Measurements from ENCODE around the gene SEMA4F. TPM values are rescaled to one million over a fixed set of nuclear protein-coding genes. Genes with fewer than 3 reads are reported as not detected.

Gene SEMA4F
- total RNA-seq, 1 experiment from 2014 or later = 7.6 TPM

- Mint-ChIP-seq H3K27ac (ENCODE audit: unreplicated experiment) (no peak overlapping the region), H3K27me3 (ENCODE audit: insufficient read depth, unreplicated experiment) (peaks cover 9% of the 10 kb centered on the region), H3K4me3 (ENCODE audit: unreplicated experiment) (no peak overlapping the region), H3K4me1 (ENCODE audit: low read depth, unreplicated experiment) (no peaks in the 10 kb centered on the region), H3K9me3 (ENCODE audit: unreplicated experiment) (no peaks in the 10 kb centered on the region), H3K36me3 (ENCODE audit: insufficient read depth, unreplicated experiment) (no peaks in the 10 kb centered on the region)
- H3K27me3 ChIP-seq (replicated peaks; ENCODE audit: control insufficient read depth, insufficient read depth, low read length) = no peaks in the 10 kb centered on the region
- intact Hi-C loops (cut with micrococcal nuclease; ENCODE audit: unreplicated experiment) = no loop called here
- no peaks in the 10 kb centered on the region for H3K9me3 ChIP-seq
- H3K4me3 ChIP-seq (ENCODE audit: low read depth, low read length) = no peak overlapping the region
- no peak for DNase-seq
- CTCF ChIA-PET = no interaction called here
- no peak for TF ChIP-seq CTCF (IDR thresholded peaks at IDR 0.05; ENCODE audit: insufficient read depth in 1 of 2, low read depth in 1 of 2, low read length in 1 of 2, severe bottlenecking in 1 of 2, unreplicated experiment in 1 of 2)
- H3K36me3 ChIP-seq (ENCODE audit: control insufficient read depth, insufficient read depth, low read length) = no peaks in the 10 kb centered on the region
- no peaks in the 10 kb centered on the region for H3K4me1 ChIP-seq
- no TSS peak for BruUV-seq (replicated peaks)
- POLR2A ChIA-PET = no interaction called here
Observed at GRCh38 chr2:74708883-74709282, 54.8 kb downstream of the SEMA4F start.

GRCh38 chr2:74712223-74713053, 58.4 kb downstream of the SEMA4F start:
- DNase-seq = no peak
- intact Hi-C loops (cut with micrococcal nuclease; ENCODE audit: unreplicated experiment) = no loop called here
- no peak overlapping the region for H3K4me3 Mint-ChIP-seq (ENCODE audit: unreplicated experiment)
- peaks cover 5% of the 10 kb centered on the region for H3K27me3 Mint-ChIP-seq (ENCODE audit: insufficient read depth, unreplicated experiment)
- no peaks in the 10 kb centered on the region for H3K4me1 Mint-ChIP-seq (ENCODE audit: low read depth, unreplicated experiment)
- POLR2A ChIA-PET = no interaction called here
- CTCF ChIA-PET = interaction anchor here (3.8 kb wide), 1 partner anchor 164 kb away, joined by 22 read pairs; no protein-coding TSS in a partner anchor
- H3K4me3 ChIP-seq (ENCODE audit: low read depth, low read length) = no peak overlapping the region
- no peaks in the 10 kb centered on the region for H3K4me1 ChIP-seq
- BruUV-seq (replicated peaks) = no TSS peak
- no peaks in the 10 kb centered on the region for H3K36me3 ChIP-seq (ENCODE audit: control insufficient read depth, insufficient read depth, low read length)
- no peaks in the 10 kb centered on the region for H3K27me3 ChIP-seq (replicated peaks; ENCODE audit: control insufficient read depth, insufficient read depth, low read length)
- H3K9me3 Mint-ChIP-seq (ENCODE audit: unreplicated experiment) = no peaks in the 10 kb centered on the region
- no peak for TF ChIP-seq CTCF (IDR thresholded peaks at IDR 0.05; ENCODE audit: insufficient read depth in 1 of 2, low read depth in 1 of 2, low read length in 1 of 2, severe bottlenecking in 1 of 2, unreplicated experiment in 1 of 2)
- no peaks in the 10 kb centered on the region for H3K36me3 Mint-ChIP-seq (ENCODE audit: insufficient read depth, unreplicated experiment)
- H3K27ac Mint-ChIP-seq (ENCODE audit: unreplicated experiment) = no peak overlapping the region
- no peaks in the 10 kb centered on the region for H3K9me3 ChIP-seq

- H3K27me3 ChIP-seq (replicated peaks; ENCODE audit: control insufficient read depth, insufficient read depth, low read length) = no peaks in the 10 kb centered on the region; the same call in 1 of the 2 replicates
- H3K36me3 ChIP-seq (ENCODE audit: control insufficient read depth, insufficient read depth, low read length) = no peaks in the 10 kb centered on the region
- Mint-ChIP-seq H3K36me3 (ENCODE audit: insufficient read depth, unreplicated experiment) (no peaks in the 10 kb centered on the region), H3K9me3 (ENCODE audit: unreplicated experiment) (no peaks in the 10 kb centered on the region), H3K4me3 (ENCODE audit: unreplicated experiment) (peak overlapping the region; percentile 86), H3K27me3 (ENCODE audit: insufficient read depth, unreplicated experiment) (peaks cover 5% of the 10 kb centered on the region), H3K4me1 (ENCODE audit: low read depth, unreplicated experiment) (no peaks in the 10 kb centered on the region), H3K27ac (ENCODE audit: unreplicated experiment) (no peak overlapping the region)
- H3K9me3 ChIP-seq = no peaks in the 10 kb centered on the region
- intact Hi-C loops (cut with micrococcal nuclease; ENCODE audit: unreplicated experiment) = loop anchor here (1.0 kb wide), 5 partner anchors 24 to 162 kb away; no protein-coding TSS in a partner anchor
- ChIA-PET CTCF (interaction anchor here (1.1 to 3.8 kb wide), 5 partner anchors 12 to 161 kb away, joined by 3 to 22 read pairs (median 4); no protein-coding TSS in a partner anchor), POLR2A (interaction anchor here (0.9 kb wide), 1 partner anchor 120 kb away, joined by 3 read pairs; no protein-coding TSS in a partner anchor)
- H3K4me1 ChIP-seq = no peaks in the 10 kb centered on the region
- no peak for TF ChIP-seq CTCF (IDR thresholded peaks at IDR 0.05; ENCODE audit: insufficient read depth in 1 of 2, low read depth in 1 of 2, low read length in 1 of 2, severe bottlenecking in 1 of 2, unreplicated experiment in 1 of 2)
- BruUV-seq (replicated peaks) = no TSS peak
- H3K4me3 ChIP-seq (ENCODE audit: low read depth, low read length) = no peak overlapping the region
- DNase-seq = no peak
Observed at GRCh38 chr2:74714691-74715080, 60.6 kb downstream of the SEMA4F start.
